ENCODE data around the gene SEC14L2.

DNA sequence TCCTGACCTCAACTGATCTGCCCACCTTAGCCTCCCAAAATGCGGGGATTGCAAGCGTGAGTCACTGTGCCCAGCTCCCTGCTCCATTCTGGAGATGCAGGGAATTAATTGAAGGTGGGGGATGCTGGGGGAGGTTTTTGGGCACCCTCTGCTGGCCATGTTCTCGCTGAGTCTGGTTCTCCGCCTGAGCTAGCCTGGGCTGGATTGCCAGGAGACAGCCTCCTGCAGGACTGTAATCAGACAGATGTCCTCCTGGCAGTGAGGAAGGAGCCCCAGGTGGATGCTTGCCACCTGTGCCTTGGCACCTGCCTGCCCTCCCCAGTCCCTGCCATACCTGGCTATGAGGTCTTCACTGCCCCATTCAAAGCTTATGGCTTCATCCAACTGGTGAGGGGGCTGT is 34.1 kb downstream of the SEC14L2 start:
- TF ChIP-seq, protein P1, sequence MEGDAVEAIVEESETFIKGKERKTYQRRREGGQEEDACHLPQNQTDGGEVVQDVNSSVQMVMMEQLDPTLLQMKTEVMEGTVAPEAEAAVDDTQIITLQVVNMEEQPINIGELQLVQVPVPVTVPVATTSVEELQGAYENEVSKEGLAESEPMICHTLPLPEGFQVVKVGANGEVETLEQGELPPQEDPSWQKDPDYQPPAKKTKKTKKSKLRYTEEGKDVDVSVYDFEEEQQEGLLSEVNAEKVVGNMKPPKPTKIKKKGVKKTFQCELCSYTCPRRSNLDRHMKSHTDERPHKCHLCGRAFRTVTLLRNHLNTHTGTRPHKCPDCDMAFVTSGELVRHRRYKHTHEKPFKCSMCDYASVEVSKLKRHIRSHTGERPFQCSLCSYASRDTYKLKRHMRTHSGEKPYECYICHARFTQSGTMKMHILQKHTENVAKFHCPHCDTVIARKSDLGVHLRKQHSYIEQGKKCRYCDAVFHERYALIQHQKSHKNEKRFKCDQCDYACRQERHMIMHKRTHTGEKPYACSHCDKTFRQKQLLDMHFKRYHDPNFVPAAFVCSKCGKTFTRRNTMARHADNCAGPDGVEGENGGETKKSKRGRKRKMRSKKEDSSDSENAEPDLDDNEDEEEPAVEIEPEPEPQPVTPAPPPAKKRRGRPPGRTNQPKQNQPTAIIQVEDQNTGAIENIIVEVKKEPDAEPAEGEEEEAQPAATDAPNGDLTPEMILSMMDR (IDR thresholded peaks at IDR 0.05) = no peak
- no peak for TF ChIP-seq POLR2A (IDR thresholded peaks at IDR 0.05)
- no peak for TF ChIP-seq EP300 (IDR thresholded peaks at IDR 0.05)

Data from tibial nerve (tissue), 4 donors.